DMS 273 (cell line): ENCODE data around the gene FAM174C.

Experiments used
- DNase-seq: peaks from one replicate; lab custom pipeline; 2025; ENCODE audit not compliant: unreplicated experiment; lab: John Stamatoyannopoulos, UW

The FAM174C gene

GRCh38 chr19:1284293-1284978, 9.1 kb downstream of the FAM174C start:
- no peak for DNase-seq

GRCh38 chr19:1284979-1285736, 9.8 kb downstream of the FAM174C start:
- peak; percentile 56 for DNase-seq

GRCh38 chr19:1285737-1286360, 10.5 kb downstream of the FAM174C start, which contains the start of gene EFNA2:
EFNA2 (plus strand) TSS chr19:1285873; CDS start chr19:1286169, 296 bp downstream.
- DNase-seq, result peak; percentile 61

GRCh38 chr19:1286487-1287353, 11.4 kb downstream of the FAM174C start:
- DNase-seq, result no peak

GRCh38 chr19:1287354-1288225, 12.3 kb downstream of the FAM174C start:
- peak; percentile 53 for DNase-seq

- DNase-seq, result no peak
Measured at GRCh38 chr19:1288226-1288612, 12.9 kb downstream of the FAM174C start.

GRCh38 chr19:1288833-1289685, 13.7 kb downstream of the FAM174C start:
- DNase-seq, result no peak

- no peak for DNase-seq
Measured at GRCh38 chr19:1289686-1290025, 14.3 kb downstream of the FAM174C start.

GRCh38 chr19:1290196-1290702, 14.9 kb downstream of the FAM174C start:
- no peak for DNase-seq

- DNase-seq, result no peak
Measured at GRCh38 chr19:1290703-1291651, 15.6 kb downstream of the FAM174C start.

GRCh38 chr19:1291761-1292418, 16.6 kb downstream of the FAM174C start:
- DNase-seq, result peak; percentile 58

- no peak for DNase-seq
Measured at GRCh38 chr19:1292419-1293151, 17.3 kb downstream of the FAM174C start.

- DNase-seq, result no peak
Measured at GRCh38 chr19:1293782-1294604, 18.7 kb downstream of the FAM174C start.

GRCh38 chr19:1294688-1295087, 19.4 kb downstream of the FAM174C start:
- DNase-seq, result no peak

- DNase-seq, result no peak
Measured at GRCh38 chr19:1295169-1296012, 20.1 kb downstream of the FAM174C start.
